Ecto neural progenitor cell (in vitro differentiated cells): ENCODE data around the gene SMIM24.
A peak's percentile ranks its signal among the peaks of the same experiment; 100 is the strongest.
"Not testable (repeated sequence)": the region's sequence is repeated elsewhere in the genome, so short reads cannot be mapped to it uniquely, and the experiment has no call there.

Experiments
- DNase-seq: peaks from one replicate; pipeline ENCODE4 v3.0.0-alpha.2; 2018; ENCODE audit warnings: low spot score

The SMIM24 gene

GRCh38 chr19:3455960-3456601, 24.2 kb downstream of the SMIM24 start:
- no peak for DNase-seq

- no peak for DNase-seq
These were observed 24.9 kb downstream of the SMIM24 start for GRCh38 chr19:3455393-3455955.

GRCh38 chr19:3454656-3455392, 25.5 kb downstream of the SMIM24 start:
- no peak for DNase-seq

GRCh38 chr19:3453840-3454239, 26.5 kb downstream of the SMIM24 start:
- DNase-seq: no peak

GRCh38 chr19:3452942-3453214, 27.4 kb downstream of the SMIM24 start:
- not testable (repeated sequence) for DNase-seq

GRCh38 chr19:3452171-3452941, 28.0 kb downstream of the SMIM24 start:
- no peak for DNase-seq

GRCh38 chr19:3451451-3451866, 28.9 kb downstream of the SMIM24 start:
- no peak for DNase-seq

GRCh38 chr19:3450796-3451411, 29.4 kb downstream of the SMIM24 start:
- DNase-seq: no peak

- no peak for DNase-seq
These were observed 31.6 kb downstream of the SMIM24 start for GRCh38 chr19:3448616-3449334.

- DNase-seq: not testable (repeated sequence)
These were observed 33.7 kb downstream of the SMIM24 start for GRCh38 chr19:3446657-3447056.

GRCh38 chr19:3444695-3445234, 35.6 kb downstream of the SMIM24 start:
- no peak for DNase-seq

- DNase-seq: peak; percentile 92
These were observed 36.3 kb downstream of the SMIM24 start for GRCh38 chr19:3443840-3444694.

GRCh38 chr19:3442487-3443071, 37.7 kb downstream of the SMIM24 start:
- DNase-seq: no peak

GRCh38 chr19:3441986-3442329, 38.4 kb downstream of the SMIM24 start:
- no peak for DNase-seq

GRCh38 chr19:3441089-3441985, 39.0 kb downstream of the SMIM24 start:
- no peak for DNase-seq

GRCh38 chr19:3440082-3440481, 40.2 kb downstream of the SMIM24 start:
- DNase-seq: no peak

- peak; percentile 98 for DNase-seq
These were observed 45.4 kb downstream of the SMIM24 start for GRCh38 chr19:3434630-3435553.
